Neural crest cell (in vitro differentiated cells): ENCODE results near the gene DYNC2H1. TPM values are rescaled to one million over a fixed set of nuclear protein-coding genes. Genes with fewer than 3 reads are reported as not detected.

ENCODE experiments used
- DNase-seq: peaks from one replicate; pipeline ENCODE4 v3.0.0; 2021; ENCODE audit warnings: low read depth, mixed read lengths, low spot score
- H3K27ac Mint-ChIP-seq: one replicate; pipeline ENCODE4 v1.8.0; 2021; ENCODE audit warnings: mild to moderate bottlenecking, mixed read lengths; ENCODE audit not compliant: unreplicated experiment
- H3K27me3 Mint-ChIP-seq: 2 replicates; pipeline ENCODE4 v1.8.0; 2021; ENCODE audit warnings: low read depth, mild to moderate bottlenecking, mixed read lengths
- H3K36me3 Mint-ChIP-seq: 2 replicates; pipeline ENCODE4 v1.8.0; 2021; ENCODE audit warnings: low read depth, mild to moderate bottlenecking, mixed read lengths
- H3K4me1 Mint-ChIP-seq: 2 replicates; pipeline ENCODE4 v1.8.0; 2021; ENCODE audit warnings: mixed read lengths
- H3K4me3 Mint-ChIP-seq: one replicate; pipeline ENCODE4 v1.8.0; 2021; ENCODE audit warnings: mild to moderate bottlenecking, mixed read lengths
- H3K9me3 Mint-ChIP-seq: 2 replicates; pipeline ENCODE4 v1.8.0; 2021; ENCODE audit warnings: mixed read lengths
- total RNA-seq: library from RNA; stranded (reverse); gene quantifications from 2 replicates; pipeline ENCODE4 v1.2.1, GENCODE V29; 2021
- TF ChIP-seq, protein P1 (sequence below): fragments of 200-600 bp; sonication (generic); conservative IDR thresholded peaks from 2 replicates; pipeline ENCODE4 v1.5.0; 2021; ENCODE audit warnings: antibody characterized with exemption, mild to moderate bottlenecking

Gene DYNC2H1
- total RNA-seq, 1 donor from 2014 or later = 20.4 TPM

- no peaks in the 10 kb centered on the region for H3K9me3 Mint-ChIP-seq
- peaks cover 3% of the 10 kb centered on the region for H3K36me3 Mint-ChIP-seq
- no peak overlapping the region for H3K4me3 Mint-ChIP-seq
These were observed 66.4 kb downstream of the DYNC2H1 start for GRCh38 chr11:103175461-103176129.

DNA sequence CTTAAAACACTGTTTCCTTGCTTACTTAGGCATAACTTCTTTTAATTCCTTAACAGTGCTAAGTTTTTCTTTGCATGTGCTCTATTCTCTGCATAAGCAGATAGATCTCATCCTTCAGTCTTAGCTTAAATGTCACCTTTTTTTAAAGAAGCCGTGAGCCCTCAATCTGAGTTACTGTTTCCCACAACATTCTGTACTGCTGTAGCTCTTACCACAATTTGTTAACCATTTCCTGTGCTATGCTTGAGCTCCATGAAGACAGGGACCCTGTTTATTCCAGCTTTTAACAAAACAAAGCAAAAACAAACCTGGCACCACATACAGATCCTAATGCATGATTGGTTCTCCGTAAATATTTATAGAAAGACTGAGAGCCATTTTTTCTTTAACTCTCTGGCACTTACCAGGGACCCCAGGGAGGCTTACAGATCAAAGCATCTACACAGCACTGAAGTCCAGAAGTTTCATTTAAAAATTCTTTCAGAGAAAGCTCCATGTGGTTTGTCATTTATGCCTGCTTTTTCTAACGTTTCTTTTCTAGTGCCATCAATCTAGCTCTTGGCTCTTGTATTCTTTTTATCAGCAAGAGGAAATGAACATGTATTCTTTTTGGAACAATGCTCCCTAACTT, 74.9 kb downstream of the DYNC2H1 start:
- H3K36me3 Mint-ChIP-seq = no peaks in the 10 kb centered on the region
- no peak overlapping the region for H3K4me3 Mint-ChIP-seq
- TF ChIP-seq, protein P1, sequence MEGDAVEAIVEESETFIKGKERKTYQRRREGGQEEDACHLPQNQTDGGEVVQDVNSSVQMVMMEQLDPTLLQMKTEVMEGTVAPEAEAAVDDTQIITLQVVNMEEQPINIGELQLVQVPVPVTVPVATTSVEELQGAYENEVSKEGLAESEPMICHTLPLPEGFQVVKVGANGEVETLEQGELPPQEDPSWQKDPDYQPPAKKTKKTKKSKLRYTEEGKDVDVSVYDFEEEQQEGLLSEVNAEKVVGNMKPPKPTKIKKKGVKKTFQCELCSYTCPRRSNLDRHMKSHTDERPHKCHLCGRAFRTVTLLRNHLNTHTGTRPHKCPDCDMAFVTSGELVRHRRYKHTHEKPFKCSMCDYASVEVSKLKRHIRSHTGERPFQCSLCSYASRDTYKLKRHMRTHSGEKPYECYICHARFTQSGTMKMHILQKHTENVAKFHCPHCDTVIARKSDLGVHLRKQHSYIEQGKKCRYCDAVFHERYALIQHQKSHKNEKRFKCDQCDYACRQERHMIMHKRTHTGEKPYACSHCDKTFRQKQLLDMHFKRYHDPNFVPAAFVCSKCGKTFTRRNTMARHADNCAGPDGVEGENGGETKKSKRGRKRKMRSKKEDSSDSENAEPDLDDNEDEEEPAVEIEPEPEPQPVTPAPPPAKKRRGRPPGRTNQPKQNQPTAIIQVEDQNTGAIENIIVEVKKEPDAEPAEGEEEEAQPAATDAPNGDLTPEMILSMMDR = no peak
- DNase-seq = no peak
- no peaks in the 10 kb centered on the region for H3K27me3 Mint-ChIP-seq
- no peak overlapping the region for H3K27ac Mint-ChIP-seq
- H3K4me1 Mint-ChIP-seq = peaks cover 12% of the 10 kb centered on the region
- no peaks in the 10 kb centered on the region for H3K9me3 Mint-ChIP-seq

More at GRCh38 chr11:103175461-103176129, 66.4 kb downstream of the DYNC2H1 start:
- DNase-seq = no peak
- TF ChIP-seq, protein P1 = no peak
- Mint-ChIP-seq H3K4me1 (no peaks in the 10 kb centered on the region), H3K27me3 (no peaks in the 10 kb centered on the region), H3K27ac (no peak overlapping the region)

GRCh38 chr11:103202048-103202651, 92.9 kb downstream of the DYNC2H1 start:
- Mint-ChIP-seq H3K36me3 (peaks cover 5% of the 10 kb centered on the region), H3K27me3 (no peaks in the 10 kb centered on the region), H3K4me1 (no peaks in the 10 kb centered on the region), H3K4me3 (no peak overlapping the region), H3K9me3 (no peaks in the 10 kb centered on the region), H3K27ac (no peak overlapping the region)
- TF ChIP-seq, protein P1 = peak; percentile 75
- no peak for DNase-seq

DNA sequence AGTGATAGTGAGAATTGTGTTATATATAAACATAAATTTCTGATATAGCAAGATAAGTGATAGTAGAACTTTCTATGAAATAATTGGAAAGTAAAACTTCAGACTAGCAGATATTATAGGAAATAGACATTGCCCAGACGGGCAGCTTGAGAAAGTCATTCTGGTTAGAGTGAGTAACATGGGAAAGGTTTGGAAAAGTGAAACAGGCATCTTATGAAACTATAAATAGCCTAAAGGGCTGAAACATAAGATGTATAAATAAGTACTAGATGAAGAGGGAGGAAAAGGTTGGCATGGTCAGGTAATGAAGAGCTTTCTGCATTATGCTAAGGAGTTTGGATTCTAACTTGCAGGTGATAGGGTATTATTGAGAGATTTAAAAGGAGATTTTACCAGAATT, 101.3 kb downstream of the DYNC2H1 start:
- H3K4me1 Mint-ChIP-seq = no peaks in the 10 kb centered on the region
- no peaks in the 10 kb centered on the region for H3K27me3 Mint-ChIP-seq
- peaks cover 7% of the 10 kb centered on the region for H3K36me3 Mint-ChIP-seq
- H3K4me3 Mint-ChIP-seq = no peak overlapping the region
- TF ChIP-seq, protein P1 = no peak
- no peak overlapping the region for H3K27ac Mint-ChIP-seq
- no peaks in the 10 kb centered on the region for H3K9me3 Mint-ChIP-seq
- DNase-seq = no peak

DNA sequence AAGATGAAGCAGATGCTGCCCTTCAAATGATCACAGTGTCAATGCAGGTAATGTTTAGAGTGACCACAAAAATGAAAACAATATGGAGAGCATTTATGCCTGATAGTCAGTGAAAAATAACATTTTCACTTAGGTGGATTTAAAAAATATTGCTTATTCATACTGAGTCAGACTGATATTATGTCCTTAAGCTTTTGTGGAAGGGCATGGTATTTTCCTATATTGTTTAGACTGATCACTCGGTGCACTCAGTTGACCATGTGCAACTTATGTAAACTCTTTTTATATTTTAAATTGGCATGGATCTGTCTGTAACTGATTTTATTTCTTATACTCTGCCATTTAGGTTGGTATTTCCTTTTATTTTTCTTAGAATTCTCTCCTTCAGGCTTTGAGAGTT, 106.6 kb downstream of the DYNC2H1 start:
- no peaks in the 10 kb centered on the region for H3K9me3 Mint-ChIP-seq
- TF ChIP-seq, protein P1 = no peak
- H3K4me3 Mint-ChIP-seq = no peak overlapping the region
- H3K27me3 Mint-ChIP-seq = no peaks in the 10 kb centered on the region
- peaks cover 7% of the 10 kb centered on the region for H3K36me3 Mint-ChIP-seq
- no peak for DNase-seq
- H3K27ac Mint-ChIP-seq = no peak overlapping the region
- H3K4me1 Mint-ChIP-seq = no peaks in the 10 kb centered on the region
